Activated naive CD4-positive, alpha-beta T cell treated with anti-CD3 and anti-CD28 coated beads, Interleukin-2, amount 10 ng/mL, durations not matched to agents 7 days and 5 days (primary cell): Measurements from ENCODE around the gene TNFSF18.

ENCODE experiments used
- CTCF ChIA-PET: fragments of 350-600 bp; sonication (Branson Sonifier 250); formaldehyde crosslinking; loops from one replicate; lab custom pipeline; 2021; ENCODE audit warnings: antibody characterized with exemption; lab: Charles Lee
- DNase-seq: peaks from one replicate; pipeline ENCODE4 v3.0.0-alpha.2; 2020
- H3K27ac Mint-ChIP-seq: one replicate; pipeline ENCODE4 v1.8.0; 2021; ENCODE audit warnings: mild to moderate bottlenecking, moderate library complexity, mixed read lengths
- H3K27me3 Mint-ChIP-seq: one replicate; pipeline ENCODE4 v1.8.0; 2021; ENCODE audit warnings: mild to moderate bottlenecking, mixed read lengths
- H3K36me3 Mint-ChIP-seq: one replicate; pipeline ENCODE4 v1.8.0; 2021; ENCODE audit warnings: mixed read lengths
- H3K4me1 Mint-ChIP-seq: one replicate; pipeline ENCODE4 v1.8.0; 2021; ENCODE audit warnings: mixed read lengths
- H3K4me3 Mint-ChIP-seq: one replicate; pipeline ENCODE4 v1.8.0; 2021; ENCODE audit warnings: mild to moderate bottlenecking, moderate library complexity, mixed read lengths
- H3K9me3 Mint-ChIP-seq: one replicate; pipeline ENCODE4 v1.8.0; 2021; ENCODE audit warnings: mixed read lengths

TNFSF18 gene

DNA sequence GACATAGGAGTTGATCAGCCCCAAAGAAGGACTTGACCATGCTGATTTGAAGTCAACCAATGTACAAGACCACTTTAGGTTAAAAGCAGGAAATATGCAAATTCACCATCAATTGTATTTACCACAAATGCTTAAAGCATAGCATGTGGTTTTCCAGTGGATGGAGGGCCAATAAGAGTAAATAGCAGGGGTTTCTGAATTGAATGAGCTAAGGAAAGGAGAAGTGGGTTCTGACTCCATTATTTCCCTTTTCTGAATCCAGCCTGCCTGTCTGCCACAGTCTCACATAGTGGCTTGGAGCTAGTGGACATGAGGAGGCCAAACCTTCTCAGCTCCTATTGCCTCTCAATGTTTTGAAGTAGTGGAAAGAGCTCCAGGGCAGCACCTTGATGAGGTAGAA, 7.2 kb upstream of the TNFSF18 start:
- no peaks in the 10 kb centered on the region for H3K27me3 Mint-ChIP-seq
- no peak overlapping the region for H3K4me3 Mint-ChIP-seq
- H3K9me3 Mint-ChIP-seq, result no peaks in the 10 kb centered on the region
- H3K27ac Mint-ChIP-seq, result no peak overlapping the region
- CTCF ChIA-PET, result interaction anchor here (1.6 kb wide), 1 partner anchor 14 kb away, joined by 5 read pairs; no protein-coding TSS in a partner anchor
- no peak for DNase-seq
- no peaks in the 10 kb centered on the region for H3K4me1 Mint-ChIP-seq
- no peaks in the 10 kb centered on the region for H3K36me3 Mint-ChIP-seq

DNA sequence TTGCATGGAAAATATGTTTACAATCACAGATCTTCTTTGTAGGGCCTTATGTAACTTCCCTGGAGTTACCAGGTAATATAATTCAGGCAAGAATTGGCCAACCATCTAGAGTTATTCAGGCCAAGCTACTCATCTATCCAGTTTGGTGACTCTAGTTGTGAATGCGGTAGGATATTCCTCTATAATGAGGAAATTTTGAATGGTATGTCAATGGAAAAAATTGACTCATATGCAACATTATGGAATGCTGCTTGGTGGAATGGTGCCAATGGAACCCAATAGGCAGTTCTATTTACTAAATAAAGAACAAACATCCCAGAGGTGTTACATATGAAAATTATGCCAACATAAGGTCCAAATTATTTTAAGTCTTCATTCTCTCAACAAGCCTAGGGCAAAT, 5.6 kb upstream of the TNFSF18 start:
- Mint-ChIP-seq H3K27me3 (no peaks in the 10 kb centered on the region), H3K9me3 (no peaks in the 10 kb centered on the region), H3K27ac (no peak overlapping the region), H3K4me3 (no peak overlapping the region), H3K4me1 (no peaks in the 10 kb centered on the region), H3K36me3 (no peaks in the 10 kb centered on the region)
- no peak for DNase-seq
- CTCF ChIA-PET, result no interaction called here

DNA sequence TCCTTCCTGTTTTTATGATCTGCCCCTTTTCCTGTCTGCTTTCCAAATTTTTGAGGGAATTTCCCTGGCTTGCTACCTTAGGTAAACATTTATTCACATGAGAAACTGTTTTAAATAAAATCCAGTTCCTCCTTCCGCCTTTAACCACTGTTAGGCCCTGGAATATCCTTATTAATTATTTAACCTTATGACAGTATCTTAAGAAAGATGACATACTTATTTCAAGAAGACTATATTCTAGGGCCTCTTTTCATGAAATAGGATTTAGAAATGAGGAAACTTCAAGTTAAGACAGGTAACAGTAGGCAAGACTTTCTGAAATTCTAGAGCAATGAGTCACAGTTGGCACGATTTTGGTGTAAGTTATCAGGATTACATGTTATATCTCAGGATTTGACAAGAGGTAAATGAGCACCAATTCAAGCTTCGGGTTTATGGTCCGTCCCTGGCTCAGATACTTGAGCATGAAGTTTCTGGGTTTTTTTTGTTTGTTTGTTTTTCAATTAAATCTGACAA, 2.0 kb upstream of the TNFSF18 start:
- Mint-ChIP-seq H3K4me3 (no peak overlapping the region), H3K9me3 (no peaks in the 10 kb centered on the region), H3K36me3 (no peaks in the 10 kb centered on the region), H3K27ac (no peak overlapping the region), H3K4me1 (no peaks in the 10 kb centered on the region), H3K27me3 (peaks cover 3% of the 10 kb centered on the region)
- no peak for DNase-seq
- CTCF ChIA-PET, result no interaction called here

DNA sequence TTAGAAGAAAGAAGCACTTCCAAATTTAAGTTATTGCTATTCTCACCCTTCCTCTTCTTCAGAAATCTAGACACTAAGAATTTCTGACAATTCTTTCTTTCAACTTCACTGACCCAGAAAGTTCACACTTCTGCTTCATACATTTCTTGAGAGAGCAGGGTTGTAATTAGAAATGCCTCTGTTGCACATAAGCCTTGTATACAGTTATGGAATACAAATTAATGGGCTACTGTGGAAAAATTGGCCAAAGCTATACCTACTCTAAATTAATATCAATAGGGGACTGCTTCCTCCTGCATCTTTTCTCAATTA, 1.5 kb downstream of the TNFSF18 start:
- no peak for DNase-seq

DNA sequence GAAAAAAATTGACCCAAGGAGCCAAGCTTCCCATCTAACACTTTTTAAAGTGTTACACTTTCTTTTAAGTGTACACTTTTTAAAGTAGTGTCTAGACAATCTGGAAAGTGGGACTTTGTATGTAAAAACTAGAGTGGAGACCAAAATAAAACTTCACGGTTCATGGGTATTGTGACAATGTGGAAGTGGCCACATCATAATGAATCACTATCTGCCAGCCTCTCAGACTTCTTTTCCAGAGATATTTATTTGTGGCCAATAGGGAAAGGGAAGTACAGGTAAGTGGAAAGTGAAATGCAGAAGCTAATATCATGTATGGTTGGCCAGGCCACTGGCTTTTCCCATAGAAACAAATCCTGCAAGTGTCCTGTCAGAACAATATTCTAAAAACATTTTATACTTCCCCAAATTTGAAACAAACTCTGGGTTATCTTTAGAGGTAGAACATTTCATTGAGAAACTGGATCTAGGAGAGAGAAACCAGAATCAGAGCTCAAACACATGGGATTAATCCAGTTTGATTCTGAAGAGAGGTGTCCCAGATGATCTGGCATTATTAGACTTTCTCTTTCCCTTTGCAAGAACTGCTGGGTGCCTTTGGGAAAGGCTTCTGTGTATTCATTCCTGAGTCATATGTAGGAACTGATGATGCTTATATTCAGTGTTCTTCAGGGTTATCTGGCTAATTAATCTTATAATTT, 2.0 kb downstream of the TNFSF18 start:
- H3K4me3 Mint-ChIP-seq, result no peak overlapping the region

More for the DNA sequence above, 1.5 kb downstream of the TNFSF18 start:
- H3K27ac Mint-ChIP-seq, result no peak overlapping the region
- no peak overlapping the region for H3K4me3 Mint-ChIP-seq
- no peaks in the 10 kb centered on the region for H3K36me3 Mint-ChIP-seq
- H3K9me3 Mint-ChIP-seq, result no peaks in the 10 kb centered on the region
- H3K27me3 Mint-ChIP-seq, result peaks cover 3% of the 10 kb centered on the region
- no peaks in the 10 kb centered on the region for H3K4me1 Mint-ChIP-seq
- CTCF ChIA-PET, result interaction anchor here (0.6 kb wide), 1 partner anchor 226 kb away, joined by 3 read pairs; no protein-coding TSS in a partner anchor

DNA sequence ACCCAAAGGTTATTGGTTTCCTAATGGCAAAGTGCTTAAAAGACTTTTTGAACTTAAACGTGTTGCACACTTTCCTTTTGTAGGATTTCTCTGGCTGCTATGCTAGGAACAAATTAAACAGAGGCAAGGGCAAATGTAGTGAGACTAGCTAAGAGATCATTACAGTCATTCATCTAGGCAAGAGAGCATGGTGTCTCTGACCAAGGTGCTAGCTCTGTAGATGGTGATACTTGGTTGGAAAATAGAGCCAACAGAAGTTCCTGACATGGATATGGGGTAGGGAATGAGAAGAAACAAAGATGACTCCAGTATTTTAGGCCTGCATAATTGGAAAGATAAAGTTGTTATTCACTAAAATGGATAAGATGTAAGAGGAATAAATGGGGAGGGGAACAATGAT, 6.1 kb downstream of the TNFSF18 start:
- Mint-ChIP-seq H3K27ac (no peak overlapping the region), H3K9me3 (no peaks in the 10 kb centered on the region), H3K4me1 (peaks cover 12% of the 10 kb centered on the region), H3K27me3 (peaks cover under 1% of the 10 kb centered on the region), H3K4me3 (no peak overlapping the region), H3K36me3 (no peaks in the 10 kb centered on the region)
- CTCF ChIA-PET, result no interaction called here
- no peak for DNase-seq

More for the DNA sequence above, 2.0 kb downstream of the TNFSF18 start:
- Mint-ChIP-seq H3K9me3 (no peaks in the 10 kb centered on the region), H3K27ac (no peak overlapping the region), H3K36me3 (no peaks in the 10 kb centered on the region), H3K4me1 (no peaks in the 10 kb centered on the region), H3K27me3 (peaks cover 3% of the 10 kb centered on the region)
- CTCF ChIA-PET, result no interaction called here
- DNase-seq, result no peak

DNA sequence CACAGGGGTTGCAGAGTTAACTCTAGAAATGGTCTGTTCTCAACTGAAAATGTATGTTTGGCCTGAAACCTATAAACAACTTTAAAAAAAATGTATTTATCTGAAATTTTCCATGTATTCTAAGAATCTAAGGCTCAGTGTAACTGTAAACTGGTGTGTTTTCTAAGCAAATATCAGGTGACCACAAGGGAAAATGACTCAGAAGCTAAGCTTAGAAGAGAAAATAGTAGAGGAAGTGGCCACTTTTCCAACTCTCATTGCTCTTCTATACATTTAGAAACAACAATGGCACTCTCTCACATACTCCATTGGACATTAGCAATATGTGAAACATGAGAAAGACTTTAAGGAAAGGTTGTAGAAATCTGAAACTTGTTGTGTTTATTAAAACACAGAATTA, 7.5 kb downstream of the TNFSF18 start:
- Mint-ChIP-seq H3K36me3 (no peaks in the 10 kb centered on the region), H3K27ac (no peak overlapping the region), H3K4me1 (peaks cover 25% of the 10 kb centered on the region), H3K27me3 (no peaks in the 10 kb centered on the region), H3K4me3 (no peak overlapping the region), H3K9me3 (no peaks in the 10 kb centered on the region)
- no peak for DNase-seq
- CTCF ChIA-PET, result interaction anchor here (1.1 to 1.2 kb wide), 2 partner anchors 15 to 217 kb away, joined by 4 to 5 read pairs; no protein-coding TSS in a partner anchor

DNA sequence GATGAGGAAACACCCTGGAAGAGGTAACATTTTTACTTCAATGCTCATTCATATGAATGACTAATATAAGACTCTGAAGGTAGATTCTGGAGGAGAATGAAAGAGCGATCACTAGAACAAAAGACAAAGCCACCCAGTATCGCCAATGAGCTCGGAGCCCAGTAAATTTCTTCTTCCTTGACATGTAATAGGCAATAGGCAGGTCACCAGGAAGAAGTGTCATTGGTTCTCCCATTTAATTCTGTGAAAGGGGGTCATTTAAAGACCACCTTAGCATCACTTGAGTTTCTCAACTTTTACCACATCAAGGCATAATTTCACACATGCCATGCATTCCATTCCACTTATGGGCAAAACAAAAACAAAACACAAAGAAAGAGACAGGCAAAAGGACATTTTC, 7.9 kb downstream of the TNFSF18 start:
- Mint-ChIP-seq H3K4me1 (peaks cover 29% of the 10 kb centered on the region), H3K4me3 (no peak overlapping the region), H3K36me3 (no peaks in the 10 kb centered on the region), H3K27ac (no peak overlapping the region), H3K27me3 (no peaks in the 10 kb centered on the region), H3K9me3 (no peaks in the 10 kb centered on the region)
- DNase-seq, result no peak
- CTCF ChIA-PET, result no interaction called here

DNA sequence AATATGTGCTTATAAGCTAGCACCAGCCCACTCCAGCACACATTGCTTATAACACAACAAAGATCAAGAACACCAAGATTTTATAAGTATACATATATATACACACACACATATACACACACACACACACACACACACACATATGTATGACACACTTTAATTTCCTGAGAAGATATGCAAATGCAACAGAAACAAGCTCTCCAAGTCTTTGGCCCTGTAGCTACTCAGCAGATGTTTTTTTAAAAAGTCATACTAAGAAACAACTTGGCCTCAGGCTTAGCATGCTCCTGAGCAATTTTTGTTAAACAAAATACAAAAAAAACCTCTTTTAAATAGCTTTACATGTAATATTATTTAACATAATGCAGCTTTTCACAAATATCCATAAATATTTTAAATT, 11.1 kb downstream of the TNFSF18 start:
- H3K4me1 Mint-ChIP-seq, result peaks cover 29% of the 10 kb centered on the region
- no peak overlapping the region for H3K27ac Mint-ChIP-seq
- no peaks in the 10 kb centered on the region for H3K36me3 Mint-ChIP-seq
- CTCF ChIA-PET, result interaction anchor here (1.0 to 1.3 kb wide), 3 partner anchors 10 to 295 kb away, joined by 3 to 4 read pairs (median 3); no protein-coding TSS in a partner anchor
- no peaks in the 10 kb centered on the region for H3K9me3 Mint-ChIP-seq
- no peaks in the 10 kb centered on the region for H3K27me3 Mint-ChIP-seq
- H3K4me3 Mint-ChIP-seq, result no peak overlapping the region
- DNase-seq, result no peak

DNA sequence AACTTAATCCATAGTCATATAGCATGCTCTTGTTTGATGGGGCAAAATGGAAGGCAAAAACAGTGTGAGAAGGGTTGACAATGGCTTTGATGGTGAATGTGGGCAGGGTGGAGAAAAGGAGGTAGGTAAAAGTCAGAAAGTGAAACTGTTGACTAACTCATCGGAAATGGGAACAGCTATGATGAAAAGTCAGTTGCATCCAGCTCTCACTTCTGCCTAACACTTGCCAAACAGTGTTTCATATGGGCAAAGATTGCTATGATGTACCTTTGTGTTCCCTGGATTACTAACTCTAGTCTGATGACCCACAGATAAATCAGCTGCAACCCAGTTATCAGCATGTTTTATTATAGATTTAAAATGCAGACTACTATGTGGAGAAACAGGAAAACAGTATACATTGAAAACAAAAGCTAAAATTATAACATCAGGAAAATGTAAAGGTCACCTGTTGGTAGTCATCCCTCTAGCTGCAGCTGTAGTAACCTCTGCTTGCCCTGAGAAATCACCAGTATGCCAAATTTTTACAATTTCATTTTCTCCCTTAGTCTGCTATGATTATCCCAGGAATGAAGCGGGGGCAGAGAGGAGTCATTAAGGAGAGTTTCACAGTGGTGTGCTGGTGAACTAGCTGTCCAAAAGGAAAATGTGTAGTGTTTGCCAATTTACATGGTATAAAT, 11.7 kb downstream of the TNFSF18 start:
- peak; percentile 31 for DNase-seq
- H3K27ac Mint-ChIP-seq, result no peak overlapping the region
- no peak overlapping the region for H3K4me3 Mint-ChIP-seq
- CTCF ChIA-PET, result interaction anchor here (1.0 to 1.3 kb wide), 3 partner anchors 11 to 294 kb away, joined by 3 to 4 read pairs (median 3); no protein-coding TSS in a partner anchor
- no peaks in the 10 kb centered on the region for H3K9me3 Mint-ChIP-seq
- no peaks in the 10 kb centered on the region for H3K36me3 Mint-ChIP-seq
- H3K27me3 Mint-ChIP-seq, result no peaks in the 10 kb centered on the region
- H3K4me1 Mint-ChIP-seq, result peaks cover 29% of the 10 kb centered on the region

DNA sequence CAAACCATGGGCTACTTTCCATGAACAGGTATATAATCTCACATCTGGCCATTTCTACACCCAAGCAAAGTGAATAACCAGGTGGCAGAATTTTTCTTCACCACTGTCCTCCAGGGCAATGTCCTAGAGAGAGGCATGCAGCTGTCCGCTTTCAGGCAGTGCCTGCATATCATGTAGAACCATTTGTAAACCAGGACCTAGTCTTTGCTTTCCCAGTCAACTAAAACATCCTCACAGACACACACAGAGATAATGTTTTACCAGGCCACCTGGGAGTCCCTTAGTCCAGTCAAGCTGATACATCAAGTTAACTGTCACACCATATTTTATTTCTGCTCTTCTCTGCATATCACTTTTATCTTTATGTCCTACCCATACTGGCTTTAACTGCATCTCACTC, 26.2 kb downstream of the TNFSF18 start:
- Mint-ChIP-seq H3K4me1 (no peaks in the 10 kb centered on the region), H3K27me3 (no peaks in the 10 kb centered on the region), H3K36me3 (no peaks in the 10 kb centered on the region), H3K27ac (no peak overlapping the region), H3K4me3 (no peak overlapping the region), H3K9me3 (peaks cover 2% of the 10 kb centered on the region)
- DNase-seq, result no peak
- CTCF ChIA-PET, result interaction anchor here (1.1 kb wide), 1 partner anchor 179 kb away, joined by 3 read pairs; no protein-coding TSS in a partner anchor

DNA sequence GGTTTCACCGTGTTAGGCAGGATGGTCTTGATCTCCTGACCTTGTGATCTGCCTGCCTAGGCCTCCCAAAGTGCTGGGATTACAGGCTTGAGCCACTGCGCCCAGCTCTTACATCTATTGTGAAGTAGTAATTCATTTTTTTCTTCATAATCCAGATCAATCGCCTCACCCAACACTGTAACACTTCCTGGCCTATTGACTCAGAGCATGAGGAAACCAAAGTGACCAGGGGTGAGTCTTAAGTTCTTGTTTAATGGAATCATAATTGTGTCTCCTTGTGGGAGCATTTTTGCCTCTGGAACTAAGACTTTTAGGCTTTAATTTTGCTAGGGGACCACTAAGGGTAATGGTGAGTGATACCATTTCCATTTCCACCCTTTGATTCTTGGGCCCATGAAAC, 27.4 kb downstream of the TNFSF18 start:
- Mint-ChIP-seq H3K9me3 (no peaks in the 10 kb centered on the region), H3K4me1 (no peaks in the 10 kb centered on the region), H3K4me3 (no peak overlapping the region), H3K36me3 (no peaks in the 10 kb centered on the region), H3K27ac (no peak overlapping the region), H3K27me3 (peaks cover 4% of the 10 kb centered on the region)
- DNase-seq, result no peak
- CTCF ChIA-PET, result no interaction called here

DNA sequence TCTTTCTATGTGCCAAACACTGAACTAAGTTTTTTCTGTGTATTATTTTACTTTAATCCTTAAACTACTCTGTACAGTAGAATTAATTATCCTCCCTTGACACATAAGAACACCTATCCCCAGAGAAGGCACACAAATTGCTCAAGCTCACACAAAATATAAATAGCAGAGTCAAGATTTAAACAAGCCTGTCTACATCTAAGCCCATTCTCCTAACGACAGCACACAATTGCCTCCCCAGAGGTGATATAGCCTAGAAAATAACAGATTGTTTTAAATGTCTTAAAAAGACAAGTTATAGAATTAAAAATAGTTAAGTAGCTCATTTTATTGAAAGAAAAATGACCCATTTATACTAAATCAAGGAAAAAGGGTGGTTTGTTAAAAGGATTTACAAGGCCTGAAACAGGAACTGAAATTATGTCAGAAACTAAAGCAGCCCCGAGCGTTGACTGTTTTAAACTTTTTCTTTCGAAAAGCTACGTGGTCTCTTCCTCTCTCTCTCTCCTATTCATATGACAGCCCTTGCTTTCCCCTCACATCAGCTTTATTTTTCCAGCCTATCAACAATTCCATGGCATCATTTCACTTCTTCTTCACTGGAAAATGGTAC, 30.5 kb downstream of the TNFSF18 start:
- Mint-ChIP-seq H3K27ac (no peak overlapping the region), H3K4me1 (no peaks in the 10 kb centered on the region), H3K27me3 (peaks cover 4% of the 10 kb centered on the region), H3K36me3 (no peaks in the 10 kb centered on the region), H3K4me3 (no peak overlapping the region), H3K9me3 (no peaks in the 10 kb centered on the region)
- DNase-seq, result no peak
- CTCF ChIA-PET, result interaction anchor here (2.0 kb wide), 1 partner anchor 12 kb away, joined by 5 read pairs; no protein-coding TSS in a partner anchor

DNA sequence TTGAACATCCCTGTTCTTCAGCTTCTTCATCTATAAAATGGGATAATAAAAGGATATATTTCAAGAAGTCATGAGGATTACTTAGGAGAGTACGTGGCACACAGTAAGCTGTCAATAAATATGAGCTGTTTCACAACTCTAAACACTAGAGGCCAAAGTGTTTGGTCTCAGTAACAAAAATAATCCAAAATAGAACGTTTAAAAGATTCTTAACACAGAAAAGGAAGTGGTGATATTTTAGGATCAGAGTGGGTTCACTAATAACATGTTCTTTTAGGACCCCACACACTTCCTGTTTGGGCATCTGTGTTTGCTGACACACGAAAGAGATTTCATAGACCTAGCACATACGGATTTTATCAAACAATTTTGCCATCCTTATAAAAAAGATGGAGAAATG, 32.9 kb downstream of the TNFSF18 start:
- Mint-ChIP-seq H3K27me3 (peaks cover 4% of the 10 kb centered on the region), H3K36me3 (no peaks in the 10 kb centered on the region), H3K4me3 (no peak overlapping the region), H3K4me1 (peaks cover 2% of the 10 kb centered on the region), H3K9me3 (no peaks in the 10 kb centered on the region), H3K27ac (no peak overlapping the region)
- CTCF ChIA-PET, result no interaction called here
- no peak for DNase-seq
